ENCODE data around the gene NFIC.

DNA sequence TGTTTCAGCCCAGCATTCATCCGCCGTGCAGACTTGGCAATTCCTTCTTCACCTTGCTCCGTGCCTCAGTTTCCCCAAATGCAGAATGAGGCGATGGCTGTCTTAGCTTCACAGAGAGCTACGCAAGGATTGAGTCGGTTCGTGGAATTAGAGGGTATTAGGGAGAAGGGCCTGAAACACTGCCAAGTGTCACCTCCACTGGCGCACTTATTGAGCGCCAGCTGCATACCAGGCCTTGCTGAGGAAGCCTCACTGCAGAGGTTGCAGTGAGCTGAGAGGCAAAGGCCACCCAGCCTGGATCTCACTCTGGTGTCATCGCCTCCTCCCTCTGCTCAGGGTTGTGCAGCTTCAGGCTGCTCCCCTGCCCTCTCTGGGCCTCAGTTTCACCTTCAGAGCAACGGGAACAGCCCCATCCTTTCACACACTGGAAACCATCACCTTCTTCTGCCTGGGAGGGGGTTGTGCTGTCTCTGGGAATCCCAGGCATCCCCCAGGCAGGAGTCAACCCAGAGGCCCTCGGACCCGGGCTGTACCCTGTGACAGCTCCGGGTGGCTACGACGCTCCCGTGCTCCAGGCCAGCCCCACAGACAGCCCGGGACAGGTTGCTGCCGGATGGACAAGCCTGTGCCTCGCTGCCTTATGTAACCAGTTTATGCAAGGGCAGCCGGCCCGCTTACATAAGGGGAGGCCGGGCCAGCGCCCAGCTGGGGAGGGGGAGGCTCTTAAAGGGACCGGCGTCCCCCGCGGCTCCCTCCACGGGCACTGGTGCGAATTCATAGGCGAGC, 31.9 kb downstream of the NFIC start:
- TF ChIP-seq, protein P1, sequence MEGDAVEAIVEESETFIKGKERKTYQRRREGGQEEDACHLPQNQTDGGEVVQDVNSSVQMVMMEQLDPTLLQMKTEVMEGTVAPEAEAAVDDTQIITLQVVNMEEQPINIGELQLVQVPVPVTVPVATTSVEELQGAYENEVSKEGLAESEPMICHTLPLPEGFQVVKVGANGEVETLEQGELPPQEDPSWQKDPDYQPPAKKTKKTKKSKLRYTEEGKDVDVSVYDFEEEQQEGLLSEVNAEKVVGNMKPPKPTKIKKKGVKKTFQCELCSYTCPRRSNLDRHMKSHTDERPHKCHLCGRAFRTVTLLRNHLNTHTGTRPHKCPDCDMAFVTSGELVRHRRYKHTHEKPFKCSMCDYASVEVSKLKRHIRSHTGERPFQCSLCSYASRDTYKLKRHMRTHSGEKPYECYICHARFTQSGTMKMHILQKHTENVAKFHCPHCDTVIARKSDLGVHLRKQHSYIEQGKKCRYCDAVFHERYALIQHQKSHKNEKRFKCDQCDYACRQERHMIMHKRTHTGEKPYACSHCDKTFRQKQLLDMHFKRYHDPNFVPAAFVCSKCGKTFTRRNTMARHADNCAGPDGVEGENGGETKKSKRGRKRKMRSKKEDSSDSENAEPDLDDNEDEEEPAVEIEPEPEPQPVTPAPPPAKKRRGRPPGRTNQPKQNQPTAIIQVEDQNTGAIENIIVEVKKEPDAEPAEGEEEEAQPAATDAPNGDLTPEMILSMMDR (conservative IDR thresholded peaks at IDR 0.05), result no peak
- TF ChIP-seq EZH2 (IDR thresholded peaks at IDR 0.05; ENCODE audit: low read depth), result no peak
